Peyer's patch (tissue), 4 donors: ENCODE results near the gene NFYB. TPM values are rescaled to one million over a fixed set of nuclear protein-coding genes. Genes with fewer than 3 reads are reported as not detected.

ENCODE experiments used
- DNase-seq, 3 donors: peaks; one replicate each; pipeline ENCODE4 v3.0.0-alpha.2; 2017 to 2019
- H3K27ac ChIP-seq, 4 donors: fragments of 200-600 bp; sonication (generic); one replicate each; pipeline ENCODE4 v1.5.1; 2016 to 2019
- H3K27me3 ChIP-seq, 2 donors: fragments of 200-600 bp; sonication (generic); one replicate each; pipeline ENCODE4 v1.5.1; 2019
- H3K36me3 ChIP-seq, 3 donors: fragments of 200-600 bp; sonication (generic); one replicate each; pipeline ENCODE4 v1.5.1; 2016 to 2019
- H3K4me1 ChIP-seq, 4 donors: fragments of 200-600 bp; sonication (generic); one replicate each; pipeline ENCODE4 v1.5.1; 2016 to 2019
- H3K4me3 ChIP-seq, 4 donors: fragments of 200-600 bp; sonication (generic); 1 replicate in 3 of 4; 2 replicates in 1 of 4; pipeline ENCODE4 v1.5.1; 2016 to 2019; ENCODE audit warnings: mild to moderate bottlenecking in 1 of 4
- H3K9me3 ChIP-seq, 4 donors: fragments of 200-600 bp; sonication (generic); one replicate each; pipeline ENCODE4 v1.5.1; 2016 to 2019; ENCODE audit warnings: mild to moderate bottlenecking in 1 of 4
- CTCF ChIP-seq, 6 experiments: fragments of 450-650 bp in 4 of 6; fragments of 200-600 bp in 2 of 6; sonication (generic) in 1 of 6; IDR thresholded peaks; one replicate each; pipeline ENCODE4 v1.5.1; 2017 to 2019; ENCODE audit warnings: antibody characterized with exemption in 6 of 6, mild to moderate bottlenecking in 3 of 6, moderate library complexity in 1 of 6
- POLR2A ChIP-seq, 2 donors: fragments of 450-650 bp; IDR thresholded peaks; one replicate each; pipeline ENCODE4 v1.5.1; 2017; ENCODE audit warnings: antibody characterized with exemption in 2 of 2, mild to moderate bottlenecking in 2 of 2, moderate library complexity in 2 of 2
- total RNA-seq, 4 donors: library from RNA; depleted of rRNA; stranded (reverse); fragments of >200 nt; gene quantifications; one replicate each; pipeline ENCODE4 v1.1.0, GENCODE V29; 2016

NFYB gene
- total RNA-seq, 4 donors from 2014 or later = 9.1 to 25.6 (median 19.4) TPM

GRCh38 chr12:104108755-104109445 is 29.1 kb downstream of the NFYB start:
- TF ChIP-seq CTCF (IDR thresholded peaks at IDR 0.05) (peak; percentile 65 to 90 (median 80)), POLR2A (IDR thresholded peaks at IDR 0.05) (no peak)
- Histone ChIP-seq H3K4me3 (no peak overlapping the region), H3K27ac (no peak overlapping the region), H3K27me3 (no peaks in the 10 kb centered on the region), H3K4me1 (no peaks in the 10 kb centered on the region), H3K9me3 (no peaks in the 10 kb centered on the region), H3K36me3 (peaks cover 0 to 6% (median 2%) of the 10 kb centered on the region in 3 donors)
- peak; percentile 82 to 94 (median 85) for DNase-seq

GRCh38 chr12:104106965-104107364 is 31.0 kb downstream of the NFYB start:
- peaks cover 0 to 13% (median 2%) of the 10 kb centered on the region in 3 donors for H3K36me3 ChIP-seq
- no peaks in the 10 kb centered on the region for H3K4me1 ChIP-seq
- no peak overlapping the region for H3K27ac ChIP-seq
- H3K27me3 ChIP-seq = no peaks in the 10 kb centered on the region
- DNase-seq = no peak
- TF ChIP-seq POLR2A (IDR thresholded peaks at IDR 0.05) (no peak), CTCF (IDR thresholded peaks at IDR 0.05) (no peak)
- H3K4me3 ChIP-seq = no peak overlapping the region
- H3K9me3 ChIP-seq = no peaks in the 10 kb centered on the region

- TF ChIP-seq POLR2A (IDR thresholded peaks at IDR 0.05) (no peak), CTCF (IDR thresholded peaks at IDR 0.05) (no peak)
- no peak overlapping the region for H3K27ac ChIP-seq
- no peaks in the 10 kb centered on the region for H3K4me1 ChIP-seq
Measured at GRCh38 chr12:104105461-104105860, 32.5 kb downstream of the NFYB start.

GRCh38 chr12:104097954-104098353 is 40.1 kb downstream of the NFYB start:
- no peaks in the 10 kb centered on the region for H3K27me3 ChIP-seq
- H3K4me1 ChIP-seq = no peaks in the 10 kb centered on the region
- TF ChIP-seq CTCF (IDR thresholded peaks at IDR 0.05) (no peak), POLR2A (IDR thresholded peaks at IDR 0.05) (no peak)
- DNase-seq = no peak
- H3K9me3 ChIP-seq = no peaks in the 10 kb centered on the region
- H3K4me3 ChIP-seq = no peak overlapping the region
- H3K27ac ChIP-seq = no peak overlapping the region
- peaks cover 0 to 87% (median 0%) of the 10 kb centered on the region in 3 donors for H3K36me3 ChIP-seq

More at GRCh38 chr12:104105461-104105860, 32.5 kb downstream of the NFYB start:
- Histone ChIP-seq H3K36me3 (peaks cover 0 to 27% (median 2%) of the 10 kb centered on the region in 3 donors), H3K27me3 (no peaks in the 10 kb centered on the region), H3K9me3 (no peaks in the 10 kb centered on the region), H3K4me3 (no peak overlapping the region)
- DNase-seq = no peak

- Histone ChIP-seq H3K4me3 (no peak overlapping the region), H3K9me3 (no peaks in the 10 kb centered on the region), H3K36me3 (peaks cover 0 to 89% (median 0%) of the 10 kb centered on the region in 3 donors), H3K27me3 (no peaks in the 10 kb centered on the region), H3K27ac (no peak overlapping the region), H3K4me1 (no peaks in the 10 kb centered on the region)
- no peak for DNase-seq
- TF ChIP-seq CTCF (IDR thresholded peaks at IDR 0.05) (no peak), POLR2A (IDR thresholded peaks at IDR 0.05) (no peak)
Measured at GRCh38 chr12:104095289-104095688, 42.7 kb downstream of the NFYB start.
